MM.1S (cell line): ENCODE data around the gene TRAPPC1.

ENCODE experiments used
- DNase-seq: peaks from one replicate; pipeline ENCODE4 v3.0.0-alpha.2; 2015
- H2AFZ ChIP-seq: fragments of 300-600 bp; sonication (generic); 2 replicates; pipeline ENCODE4 v1.6.0; 2016; ENCODE audit warnings: antibody characterized with exemption, low read length
- H3F3A ChIP-seq: fragments of 300-600 bp; sonication (generic); 2 replicates; pipeline ENCODE4 v1.6.1; 2016; ENCODE audit warnings: mild to moderate bottlenecking, antibody characterized with exemption, low read length, moderate library complexity, mixed read lengths; ENCODE audit not compliant: insufficient read depth
- H3K27ac ChIP-seq: fragments of 300-600 bp; sonication (generic); 2 replicates; pipeline ENCODE4 v1.5.1; 2016; ENCODE audit warnings: mild to moderate bottlenecking, low read length
- H3K27me3 ChIP-seq: fragments of 300-600 bp; sonication (generic); replicated peaks from 2 replicates; pipeline ENCODE4 v1.6.0; 2016; ENCODE audit warnings: low read length; ENCODE audit not compliant: insufficient read depth
- H3K36me3 ChIP-seq: fragments of 300-600 bp; sonication (generic); replicated peaks from 2 replicates; pipeline ENCODE4 v1.6.1; 2016; ENCODE audit warnings: mild to moderate bottlenecking, low read length, mixed read lengths; ENCODE audit not compliant: insufficient read depth
- H3K4me1 ChIP-seq: fragments of 300-600 bp; sonication (generic); 2 replicates; pipeline ENCODE4 v1.6.1; 2016; ENCODE audit warnings: low read length, mixed read lengths
- H3K4me2 ChIP-seq: fragments of 300-600 bp; sonication (generic); 2 replicates; pipeline ENCODE4 v1.6.0; 2016; ENCODE audit warnings: low read depth, low read length
- H3K4me3 ChIP-seq: fragments of 300-600 bp; sonication (generic); 2 replicates; pipeline ENCODE4 v1.5.1; 2016; ENCODE audit warnings: low read length, mixed read lengths
- H3K79me2 ChIP-seq: fragments of 300-600 bp; sonication (generic); 2 replicates; pipeline ENCODE4 v1.6.1; 2016; ENCODE audit warnings: mixed run types, low read length, mixed read lengths
- H3K9ac ChIP-seq: fragments of 300-600 bp; sonication (generic); 2 replicates; pipeline ENCODE4 v1.6.1; 2016; ENCODE audit warnings: low read length, mixed read lengths
- H3K9me2 ChIP-seq: fragments of 300-600 bp; sonication (generic); replicated peaks from 2 replicates; pipeline ENCODE4 v1.6.1; 2016; ENCODE audit warnings: mild to moderate bottlenecking, low read length, mixed read lengths; ENCODE audit not compliant: insufficient read depth
- H3K9me3 ChIP-seq: fragments of 300-600 bp; sonication (generic); replicated peaks from 2 replicates; pipeline ENCODE4 v1.6.1; 2016; ENCODE audit warnings: mild to moderate bottlenecking, low read length, mixed read lengths; ENCODE audit not compliant: insufficient read depth
- H4K20me1 ChIP-seq: fragments of 300-600 bp; sonication (generic); 2 replicates; pipeline ENCODE4 v1.6.1; 2016; ENCODE audit warnings: mild to moderate bottlenecking, low read length, moderate library complexity, mixed read lengths; ENCODE audit not compliant: insufficient read depth
- EZH2 ChIP-seq: fragments of 300-600 bp; sonication (generic); optimal IDR thresholded peaks from 2 replicates; pipeline ENCODE3; 2017; ENCODE audit warnings: low read depth, mild to moderate bottlenecking, antibody characterized with exemption, low read length, mixed read lengths
- EZH2phosphoT487 ChIP-seq: fragments of 300-600 bp; sonication (generic); IDR thresholded peaks from 2 replicates; pipeline ENCODE4 v1.6.1; 2018; ENCODE audit warnings: antibody characterized with exemption, low read length
- TF ChIP-seq, protein P1 (sequence below): fragments of 300-600 bp; sonication (generic); IDR thresholded peaks from 2 replicates; pipeline ENCODE4 v1.5.1; 2016; ENCODE audit warnings: antibody characterized with exemption, low read length, mixed read lengths

The TRAPPC1 gene

GRCh38 chr17:7910281-7910680 lies 21.5 kb downstream of the TRAPPC1 start:
- H3K79me2 ChIP-seq: no peaks in the 10 kb centered on the region

DNA sequence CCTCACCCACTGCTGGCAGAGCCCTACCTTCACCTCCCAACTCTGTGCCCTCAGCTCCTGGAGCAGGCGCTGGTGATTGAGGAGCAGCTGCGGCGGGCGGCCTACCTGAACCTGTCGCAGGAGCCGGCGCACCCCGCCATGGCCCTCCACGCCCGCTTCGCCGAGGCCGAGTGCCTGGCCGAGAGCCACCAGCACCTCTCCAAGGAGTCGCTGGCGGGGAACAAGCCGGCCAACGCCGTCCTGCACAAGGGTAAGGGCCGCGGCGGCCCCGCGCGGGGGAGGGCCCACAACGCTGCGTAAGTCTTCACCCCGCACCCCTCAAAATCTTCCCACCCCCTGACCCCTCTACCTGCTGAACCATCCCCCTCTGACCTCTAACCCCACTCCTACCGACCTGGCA lies 22.7 kb downstream of the TRAPPC1 start:
- H3K36me3 ChIP-seq: no peaks in the 10 kb centered on the region
- no peaks in the 10 kb centered on the region for H4K20me1 ChIP-seq

More at GRCh38 chr17:7910281-7910680, 21.5 kb downstream of the TRAPPC1 start:
- H4K20me1 ChIP-seq: no peaks in the 10 kb centered on the region
- H3K9ac ChIP-seq: no peak overlapping the region
- no peaks in the 10 kb centered on the region for H3K9me2 ChIP-seq
- no peak for DNase-seq
- H2AFZ ChIP-seq: no peak overlapping the region
- TF ChIP-seq EZH2: no peak
- TF ChIP-seq, protein P1, sequence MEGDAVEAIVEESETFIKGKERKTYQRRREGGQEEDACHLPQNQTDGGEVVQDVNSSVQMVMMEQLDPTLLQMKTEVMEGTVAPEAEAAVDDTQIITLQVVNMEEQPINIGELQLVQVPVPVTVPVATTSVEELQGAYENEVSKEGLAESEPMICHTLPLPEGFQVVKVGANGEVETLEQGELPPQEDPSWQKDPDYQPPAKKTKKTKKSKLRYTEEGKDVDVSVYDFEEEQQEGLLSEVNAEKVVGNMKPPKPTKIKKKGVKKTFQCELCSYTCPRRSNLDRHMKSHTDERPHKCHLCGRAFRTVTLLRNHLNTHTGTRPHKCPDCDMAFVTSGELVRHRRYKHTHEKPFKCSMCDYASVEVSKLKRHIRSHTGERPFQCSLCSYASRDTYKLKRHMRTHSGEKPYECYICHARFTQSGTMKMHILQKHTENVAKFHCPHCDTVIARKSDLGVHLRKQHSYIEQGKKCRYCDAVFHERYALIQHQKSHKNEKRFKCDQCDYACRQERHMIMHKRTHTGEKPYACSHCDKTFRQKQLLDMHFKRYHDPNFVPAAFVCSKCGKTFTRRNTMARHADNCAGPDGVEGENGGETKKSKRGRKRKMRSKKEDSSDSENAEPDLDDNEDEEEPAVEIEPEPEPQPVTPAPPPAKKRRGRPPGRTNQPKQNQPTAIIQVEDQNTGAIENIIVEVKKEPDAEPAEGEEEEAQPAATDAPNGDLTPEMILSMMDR: no peak
- no peak for TF ChIP-seq EZH2phosphoT487
- no peaks in the 10 kb centered on the region for H3K36me3 ChIP-seq
- no peaks in the 10 kb centered on the region for H3K4me1 ChIP-seq
- H3F3A ChIP-seq: no peaks in the 10 kb centered on the region
- H3K27ac ChIP-seq: no peak overlapping the region
- H3K4me2 ChIP-seq: no peak overlapping the region
- peaks cover 70% of the 10 kb centered on the region for H3K27me3 ChIP-seq
- no peak overlapping the region for H3K4me3 ChIP-seq
- no peaks in the 10 kb centered on the region for H3K9me3 ChIP-seq

GRCh38 chr17:7903154-7904103 lies 28.3 kb downstream of the TRAPPC1 start:
- Histone ChIP-seq H3K27ac (no peak overlapping the region), H3F3A (no peaks in the 10 kb centered on the region), H3K36me3 (no peaks in the 10 kb centered on the region), H3K4me2 (no peak overlapping the region), H3K9me2 (no peaks in the 10 kb centered on the region), H3K9ac (no peak overlapping the region), H4K20me1 (no peaks in the 10 kb centered on the region), H3K27me3 (peaks cover 73% of the 10 kb centered on the region), H2AFZ (no peak overlapping the region), H3K4me1 (no peaks in the 10 kb centered on the region), H3K9me3 (no peaks in the 10 kb centered on the region), H3K4me3 (no peak overlapping the region), H3K79me2 (no peaks in the 10 kb centered on the region)
- DNase-seq: no peak
- TF ChIP-seq EZH2 (no peak), EZH2phosphoT487 (no peak)
- TF ChIP-seq, protein P1: no peak

More for the DNA sequence above, 22.7 kb downstream of the TRAPPC1 start:
- H3K9me3 ChIP-seq: no peaks in the 10 kb centered on the region
- H3K79me2 ChIP-seq: no peaks in the 10 kb centered on the region
- TF ChIP-seq, protein P1: no peak
- TF ChIP-seq EZH2phosphoT487 (no peak), EZH2 (no peak)
- peaks cover 78% of the 10 kb centered on the region for H3K27me3 ChIP-seq
- no peak overlapping the region for H3K4me2 ChIP-seq
- no peak overlapping the region for H3K27ac ChIP-seq
- no peaks in the 10 kb centered on the region for H3K9me2 ChIP-seq
- H3K4me1 ChIP-seq: no peaks in the 10 kb centered on the region
- H3K9ac ChIP-seq: no peak overlapping the region
- DNase-seq: no peak
- no peaks in the 10 kb centered on the region for H3F3A ChIP-seq
- H2AFZ ChIP-seq: no peak overlapping the region
- no peak overlapping the region for H3K4me3 ChIP-seq
